Spleen (tissue), 11 donors: Measurements from ENCODE around the gene FOXI2. TPM values are rescaled to one million over a fixed set of nuclear protein-coding genes. Genes with fewer than 3 reads are reported as not detected.

ENCODE experiments used
- DNase-seq: peaks from one replicate; pipeline ENCODE4 v3.0.0-alpha.2; 2020
- H3K27ac ChIP-seq, 8 donors: fragments of 200-600 bp; sonication (generic) in 7 of 8; 1 replicate in 4 of 8; 2 replicates in 4 of 8; pipeline versions ENCODE4 v1.5.0 to v1.8.0; 2016 to 2021; ENCODE audit warnings: inconsistent platforms in 4 of 8, mild to moderate bottlenecking in 4 of 8, moderate library complexity in 1 of 8
- H3K27me3 ChIP-seq, 7 donors: fragments of 200-600 bp; sonication (generic) in 6 of 7; replicated peaks in 1 of 7; 1 replicate in 4 of 7; 2 replicates in 3 of 7; pipeline versions ENCODE4 v1.5.0 to v1.8.0; 2016 to 2021; ENCODE audit warnings: inconsistent platforms in 3 of 7, mild to moderate bottlenecking in 1 of 7
- H3K36me3 ChIP-seq, 6 donors: fragments of 200-600 bp; sonication (generic) in 5 of 6; 1 replicate in 4 of 6; 2 replicates in 2 of 6; pipeline versions ENCODE4 v1.5.0 to v1.8.0; 2016 to 2021; ENCODE audit warnings: inconsistent platforms in 2 of 6
- H3K4me1 ChIP-seq, 6 donors: fragments of 200-600 bp; sonication (generic) in 5 of 6; 1 replicate in 3 of 6; 2 replicates in 3 of 6; pipeline versions ENCODE4 v1.5.0 to v1.8.0; 2016 to 2021; ENCODE audit warnings: inconsistent platforms in 3 of 6
- H3K4me3 ChIP-seq, 8 donors: fragments of 200-600 bp; sonication (generic) in 7 of 8; 1 replicate in 4 of 8; 2 replicates in 4 of 8; pipeline versions ENCODE4 v1.5.0 to v1.8.0; 2016 to 2021; ENCODE audit warnings: inconsistent platforms in 4 of 8, mild to moderate bottlenecking in 4 of 8, moderate library complexity in 2 of 8
- H3K9me3 ChIP-seq, 8 donors: fragments of 200-600 bp; sonication (generic) in 7 of 8; 1 replicate in 4 of 8; 2 replicates in 4 of 8; pipeline versions ENCODE4 v1.5.0 to v1.8.0; 2016 to 2021; ENCODE audit warnings: inconsistent platforms in 4 of 8
- CTCF ChIP-seq, 11 experiments: fragments of 200-600 bp in 7 of 11; fragments of 450-650 bp in 4 of 11; sonication (generic) in 4 of 11; IDR thresholded peaks in 8 of 11; conservative IDR thresholded peaks in 3 of 11; 1 replicate in 7 of 11; 2 replicates in 4 of 11; pipeline versions ENCODE4 v1.4.0 to v1.8.0; 2016 to 2021; ENCODE audit warnings: antibody characterized with exemption in 11 of 11, inconsistent platforms in 4 of 11, mild to moderate bottlenecking in 1 of 11
- POLR2A ChIP-seq, 3 donors: fragments of 450-650 bp; IDR thresholded peaks; one replicate each; pipeline ENCODE4 v1.5.1; 2017; ENCODE audit warnings: antibody characterized with exemption in 3 of 3, mild to moderate bottlenecking in 1 of 3
- POLR2AphosphoS5 ChIP-seq, 3 donors: sonication (generic); formaldehyde crosslinking; IDR thresholded peaks; one replicate each; pipeline ENCODE4 v1.5.1; 2017; ENCODE audit warnings: antibody characterized with exemption in 3 of 3
- WGBS, 5 donors: extraction: QIAGEN DNeasy Blood & Tissue Kit in 3 of 5; methylation state at CpG; one replicate each; pipeline versions ENCODE4 v1.1.5 to v1.1.7; 2013 to 2018; 5-methylcytosine and 5-hydroxymethylcytosine counted together
- intact Hi-C: fragments of 100-400 bp; cut with DNase I; formaldehyde crosslinking; loops from one replicate; pipeline ENCODE4 v1.15.0; 2023; ENCODE audit warnings: low total_unique reads
- polyA plus RNA-seq, 3 donors: library from polyadenylated mRNA; stranded (reverse); fragments of 200-250 nt; gene quantifications; one replicate each; pipeline ENCODE4 v1.2.1, GENCODE V29; 2013
- total RNA-seq, 7 donors: library from RNA; depleted of rRNA in 3 of 7; stranded (reverse); fragments of >200 nt in 3 of 7; fragmentation: NEBNext Ultra II Directional in 4 of 7; extraction: Animal tissue kit (Norgen Biotek cat#: 25700) in 4 of 7; gene quantifications; one replicate each; pipeline versions ENCODE4 v1.1.0 to v1.2.1, GENCODE V29; 2016 to 2021
- donor health status: healthy with polysubstance abuse.
- donor health status: DM: no; HTN: no; CAD: no; lungs with moderate emphysema.
- donor health status: DM: no; HTN: no; CAD: no.
- donor health status: Bipolar disorder and iron deficiency.
- donor health status: healthy.
- donor health status: DM: no; HTN: no; CAD: no.
- donor health status: DM: yes; HTN: yes; CAD: no.

The FOXI2 gene
- total and polyA plus RNA-seq, 10 donors, result 0.05 to 1.7 (median 0.37) TPM; not detected in 1

- Histone ChIP-seq H3K4me1 (no peaks in the 10 kb centered on the region), H3K9me3 (no peaks in the 10 kb centered on the region), H3K4me3 (no peak overlapping the region), H3K36me3 (no peaks in the 10 kb centered on the region), H3K27ac (no peak overlapping the region), H3K27me3 (peaks cover 0 to 18% (median 0%) of the 10 kb centered on the region in 7 donors)
- no peak for DNase-seq
- 59 to 64% (median 60%) methylated on average over 4 of the region's 4 CpGs for WGBS, 5 donors
- no peak for TF ChIP-seq CTCF (IDR thresholded peaks at IDR 0.05 in 8 of 11, conservative IDR thresholded peaks at IDR 0.05 in 3 of 11)
- TF ChIP-seq POLR2AphosphoS5 (IDR thresholded peaks at IDR 0.05), result no peak
- no peak for TF ChIP-seq POLR2A (IDR thresholded peaks at IDR 0.05)
- intact Hi-C loops, result no loop called here
Observed at GRCh38 chr10:127695431-127695830, 41.6 kb upstream of the FOXI2 start.

GRCh38 chr10:127698886-127699285 lies 38.1 kb upstream of the FOXI2 start:
- peaks cover 0 to under 1% (median 0%) of the 10 kb centered on the region in 8 donors for H3K9me3 ChIP-seq
- H3K27me3 ChIP-seq, result peaks cover 0 to 46% (median 12%) of the 10 kb centered on the region in 7 donors
- WGBS, 5 donors, result 80 to 87% (median 84%) methylated on average over 6 of the region's 6 CpGs
- no peaks in the 10 kb centered on the region for H3K4me1 ChIP-seq
- H3K36me3 ChIP-seq, result no peaks in the 10 kb centered on the region
- DNase-seq, result no peak
- H3K4me3 ChIP-seq, result no peak overlapping the region
- TF ChIP-seq CTCF (IDR thresholded peaks at IDR 0.05 in 8 of 11, conservative IDR thresholded peaks at IDR 0.05 in 3 of 11) (no peak), POLR2A (IDR thresholded peaks at IDR 0.05) (no peak), POLR2AphosphoS5 (IDR thresholded peaks at IDR 0.05) (no peak)
- intact Hi-C loops, result no loop called here
- no peak overlapping the region for H3K27ac ChIP-seq

GRCh38 chr10:127699311-127699710 lies 37.7 kb upstream of the FOXI2 start:
- WGBS, 5 donors, result 69 to 85% (median 77%) methylated on average over 8 of the region's 8 CpGs
- peaks cover 0 to 5% (median 0%) of the 10 kb centered on the region in 8 donors for H3K9me3 ChIP-seq
- H3K27ac ChIP-seq, result no peak overlapping the region
- no peak overlapping the region for H3K4me3 ChIP-seq
- no peak for DNase-seq
- H3K4me1 ChIP-seq, result no peaks in the 10 kb centered on the region
- intact Hi-C loops, result no loop called here
- H3K27me3 ChIP-seq, result peaks cover 0 to 46% (median 12%) of the 10 kb centered on the region in 7 donors
- no peaks in the 10 kb centered on the region for H3K36me3 ChIP-seq
- TF ChIP-seq POLR2A (IDR thresholded peaks at IDR 0.05) (no peak), CTCF (IDR thresholded peaks at IDR 0.05 in 8 of 11, conservative IDR thresholded peaks at IDR 0.05 in 3 of 11) (no peak), POLR2AphosphoS5 (IDR thresholded peaks at IDR 0.05) (no peak)

- no peak overlapping the region for H3K4me3 ChIP-seq
- TF ChIP-seq POLR2AphosphoS5 (IDR thresholded peaks at IDR 0.05), result no peak
- no peak for TF ChIP-seq CTCF (IDR thresholded peaks at IDR 0.05 in 8 of 11, conservative IDR thresholded peaks at IDR 0.05 in 3 of 11)
- no peak for TF ChIP-seq POLR2A (IDR thresholded peaks at IDR 0.05)
- no peaks in the 10 kb centered on the region for H3K4me1 ChIP-seq
- DNase-seq, result no peak
- 64 to 78% (median 72%) methylated on average over 4 of the region's 4 CpGs for WGBS, 5 donors
- peaks cover 0 to 5% (median 0%) of the 10 kb centered on the region in 8 donors for H3K9me3 ChIP-seq
- intact Hi-C loops, result no loop called here
- H3K36me3 ChIP-seq, result no peaks in the 10 kb centered on the region
- no peak overlapping the region for H3K27ac ChIP-seq
- peaks cover 0 to 31% (median 12%) of the 10 kb centered on the region in 7 donors for H3K27me3 ChIP-seq
Observed at GRCh38 chr10:127702271-127702670, 34.7 kb upstream of the FOXI2 start.
